Colonic mucosa (tissue), 4 donors: ENCODE data around the gene EMSY. TPM values are rescaled to one million over a fixed set of nuclear protein-coding genes. Genes with fewer than 3 reads are reported as not detected.

Experiments
- DNase-seq: peaks from one replicate; pipeline ENCODE4 v3.0.0-alpha.2; 2020
- H3K27ac ChIP-seq: fragments of 200-600 bp; one replicate; pipeline ENCODE4 v1.8.0; 2021
- H3K27me3 ChIP-seq: fragments of 200-600 bp; one replicate; pipeline ENCODE4 v1.8.0; 2021
- H3K36me3 ChIP-seq: fragments of 200-600 bp; one replicate; pipeline ENCODE4 v1.8.0; 2021
- H3K4me1 ChIP-seq: fragments of 200-600 bp; one replicate; pipeline ENCODE4 v1.8.0; 2021; ENCODE audit warnings: mild to moderate bottlenecking
- H3K4me3 ChIP-seq: fragments of 200-600 bp; one replicate; pipeline ENCODE4 v1.8.0; 2021
- H3K9ac ChIP-seq, 2 donors: one replicate each; pipeline ENCODE4 v1.7.0; 2013; ENCODE audit warnings: control low read depth in 2 of 2, low read depth in 2 of 2, low read length in 2 of 2
- H3K9me3 ChIP-seq: fragments of 200-600 bp; one replicate; pipeline ENCODE4 v1.8.0; 2021
- intact Hi-C: fragments of 100-400 bp; cut with DNase I; formaldehyde crosslinking; loops from one replicate; pipeline ENCODE4 v1.14.1; 2022
- total RNA-seq, 2 donors: library from RNA; stranded (reverse); fragmentation: NEBNext Ultra II Directional in 1 of 2; extraction: Animal tissue kit (Norgen Biotek cat#: 25700) in 1 of 2; gene quantifications; one replicate each; pipeline ENCODE4 v1.2.1, GENCODE V29; 2021
- TF ChIP-seq, protein P1 (sequence below): fragments of 200-600 bp; IDR thresholded peaks from one replicate; pipeline ENCODE4 v1.8.0; 2022; ENCODE audit warnings: antibody characterized with exemption, mild to moderate bottlenecking
- donor health status: healthy.
- donor health status: DM: no; HTN: no; CAD: no.
- donor health status: DM: no; HTN: no; CAD: no.

The EMSY gene
- total RNA-seq, 2 donors from 2014 or later = 21.2 to 22.8 TPM

DNA sequence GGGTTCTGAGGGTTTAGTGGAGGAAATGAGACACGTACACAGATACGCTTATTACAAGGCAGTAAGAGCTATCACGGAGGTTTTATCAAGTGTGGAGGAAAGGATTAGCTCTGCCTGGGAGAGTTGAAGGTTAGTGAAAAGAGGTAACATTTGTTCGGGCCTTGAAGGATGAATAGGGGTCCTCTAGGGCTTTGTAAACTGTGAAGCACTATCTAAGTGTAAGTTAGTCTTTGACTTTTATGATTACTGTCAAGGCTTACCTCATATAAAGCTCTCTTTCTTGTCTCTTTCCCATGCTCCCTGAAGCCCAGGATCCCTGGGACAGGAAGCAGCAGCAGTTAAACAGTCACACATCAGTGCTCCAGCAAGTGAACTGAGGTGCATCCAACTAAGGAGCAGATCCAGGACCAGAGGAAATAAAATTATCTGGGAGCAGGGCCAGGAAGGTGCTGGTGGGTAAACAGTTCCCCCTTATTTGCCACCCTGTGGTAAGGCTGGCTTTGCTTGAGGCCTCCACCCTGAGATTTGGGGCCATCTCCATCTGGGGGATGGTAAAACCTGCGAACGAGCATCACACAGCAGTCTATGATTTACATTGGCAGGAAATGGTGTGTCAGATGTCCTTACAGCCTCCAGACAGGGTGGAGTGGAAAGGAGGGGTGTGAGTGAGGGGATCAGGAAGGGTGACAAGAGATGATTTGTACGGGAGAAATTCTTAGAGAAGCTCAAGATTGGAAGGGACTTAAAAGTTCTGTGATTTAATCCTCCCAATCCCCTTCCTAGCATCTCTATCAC is 36.5 kb upstream of the EMSY start:
- intact Hi-C loops = no loop called here
- DNase-seq = no peak
- no peak overlapping the region for H3K27ac ChIP-seq
- H3K9ac ChIP-seq = no peak overlapping the region
- H3K36me3 ChIP-seq = no peaks in the 10 kb centered on the region
- H3K27me3 ChIP-seq = no peaks in the 10 kb centered on the region
- TF ChIP-seq, protein P1, sequence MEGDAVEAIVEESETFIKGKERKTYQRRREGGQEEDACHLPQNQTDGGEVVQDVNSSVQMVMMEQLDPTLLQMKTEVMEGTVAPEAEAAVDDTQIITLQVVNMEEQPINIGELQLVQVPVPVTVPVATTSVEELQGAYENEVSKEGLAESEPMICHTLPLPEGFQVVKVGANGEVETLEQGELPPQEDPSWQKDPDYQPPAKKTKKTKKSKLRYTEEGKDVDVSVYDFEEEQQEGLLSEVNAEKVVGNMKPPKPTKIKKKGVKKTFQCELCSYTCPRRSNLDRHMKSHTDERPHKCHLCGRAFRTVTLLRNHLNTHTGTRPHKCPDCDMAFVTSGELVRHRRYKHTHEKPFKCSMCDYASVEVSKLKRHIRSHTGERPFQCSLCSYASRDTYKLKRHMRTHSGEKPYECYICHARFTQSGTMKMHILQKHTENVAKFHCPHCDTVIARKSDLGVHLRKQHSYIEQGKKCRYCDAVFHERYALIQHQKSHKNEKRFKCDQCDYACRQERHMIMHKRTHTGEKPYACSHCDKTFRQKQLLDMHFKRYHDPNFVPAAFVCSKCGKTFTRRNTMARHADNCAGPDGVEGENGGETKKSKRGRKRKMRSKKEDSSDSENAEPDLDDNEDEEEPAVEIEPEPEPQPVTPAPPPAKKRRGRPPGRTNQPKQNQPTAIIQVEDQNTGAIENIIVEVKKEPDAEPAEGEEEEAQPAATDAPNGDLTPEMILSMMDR = no peak
- H3K4me1 ChIP-seq = no peaks in the 10 kb centered on the region
- H3K4me3 ChIP-seq = no peak overlapping the region
- no peaks in the 10 kb centered on the region for H3K9me3 ChIP-seq

DNA sequence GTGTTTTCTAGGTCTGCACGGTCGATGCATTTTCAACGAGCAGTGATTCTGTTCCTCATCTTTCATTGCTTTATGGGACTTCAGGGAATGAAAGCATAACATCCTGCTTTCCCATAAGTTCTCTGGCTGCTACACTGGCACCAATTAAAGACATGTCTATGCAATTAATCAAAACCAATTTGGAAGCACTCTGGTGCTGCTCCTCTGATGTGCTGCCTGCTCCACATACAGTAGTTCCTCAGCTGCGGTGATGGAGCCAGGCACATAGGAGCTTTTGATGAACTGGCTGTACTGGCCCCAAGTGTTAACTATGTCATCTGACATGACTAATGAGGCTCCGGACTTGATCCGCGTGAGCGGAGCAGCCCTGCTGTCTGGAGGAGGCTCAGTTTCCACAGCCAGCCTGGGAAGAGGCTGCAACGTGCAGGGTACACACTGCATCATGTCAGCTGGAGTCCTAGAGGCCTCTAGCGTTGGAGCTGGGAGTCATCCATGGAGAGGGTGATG is 33.9 kb upstream of the EMSY start:
- Histone ChIP-seq H3K4me3 (no peak overlapping the region), H3K4me1 (no peaks in the 10 kb centered on the region), H3K27me3 (no peaks in the 10 kb centered on the region), H3K36me3 (no peaks in the 10 kb centered on the region), H3K9me3 (no peaks in the 10 kb centered on the region), H3K27ac (no peak overlapping the region), H3K9ac (no peak overlapping the region)
- DNase-seq = no peak
- TF ChIP-seq, protein P1 = no peak
- intact Hi-C loops = no loop called here

DNA sequence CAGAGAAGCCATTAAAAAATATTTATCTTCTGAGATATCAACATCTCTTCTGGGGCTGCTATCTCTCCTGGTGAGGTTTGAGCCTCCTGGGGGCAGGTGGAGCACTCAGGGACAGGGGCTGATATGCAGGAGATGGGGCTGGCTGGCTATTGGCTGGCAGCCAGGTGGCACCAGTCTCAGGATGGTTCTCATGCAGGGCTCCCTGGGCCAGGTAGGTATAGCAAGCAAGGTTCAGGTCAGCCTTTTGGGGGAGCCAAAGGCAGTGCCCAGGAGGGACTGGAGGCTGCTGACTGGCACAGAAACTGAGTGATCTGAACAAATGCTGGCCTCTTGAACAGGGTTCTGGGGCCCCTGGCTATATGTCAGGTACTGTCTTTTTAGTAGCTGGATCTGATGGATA is 29.7 kb upstream of the EMSY start:
- no peaks in the 10 kb centered on the region for H3K27me3 ChIP-seq
- intact Hi-C loops = no loop called here
- no peak for DNase-seq
- no peaks in the 10 kb centered on the region for H3K9me3 ChIP-seq
- H3K4me3 ChIP-seq = no peak overlapping the region
- no peak overlapping the region for H3K9ac ChIP-seq
- no peak overlapping the region for H3K27ac ChIP-seq
- TF ChIP-seq, protein P1 = no peak
- H3K4me1 ChIP-seq = no peaks in the 10 kb centered on the region
- no peaks in the 10 kb centered on the region for H3K36me3 ChIP-seq

DNA sequence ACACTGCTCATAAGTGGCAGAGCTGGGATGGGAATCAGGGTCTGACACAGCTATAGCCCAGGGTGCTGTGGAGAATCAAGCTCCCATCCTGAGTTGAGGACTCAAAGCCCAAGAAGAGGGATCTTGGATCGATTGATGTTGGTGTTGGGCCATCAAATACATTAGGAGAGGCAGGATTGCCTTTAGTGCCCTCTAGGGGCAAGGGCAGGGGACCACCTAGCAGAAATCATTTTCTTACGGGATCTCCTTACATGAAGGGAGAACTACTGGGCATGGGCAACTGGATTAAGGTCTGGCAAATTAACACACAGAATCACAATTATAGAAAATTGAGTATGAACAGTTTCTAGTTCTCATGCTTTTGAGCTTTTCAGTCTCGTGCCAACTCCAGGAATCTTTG is 24.9 kb upstream of the EMSY start:
- H3K4me3 ChIP-seq = no peak overlapping the region
- no peak overlapping the region for H3K9ac ChIP-seq
- intact Hi-C loops = no loop called here
- TF ChIP-seq, protein P1 = peak; percentile 24
- H3K36me3 ChIP-seq = no peaks in the 10 kb centered on the region
- no peaks in the 10 kb centered on the region for H3K27me3 ChIP-seq
- H3K4me1 ChIP-seq = no peaks in the 10 kb centered on the region
- no peaks in the 10 kb centered on the region for H3K9me3 ChIP-seq
- no peak for DNase-seq
- no peak overlapping the region for H3K27ac ChIP-seq

DNA sequence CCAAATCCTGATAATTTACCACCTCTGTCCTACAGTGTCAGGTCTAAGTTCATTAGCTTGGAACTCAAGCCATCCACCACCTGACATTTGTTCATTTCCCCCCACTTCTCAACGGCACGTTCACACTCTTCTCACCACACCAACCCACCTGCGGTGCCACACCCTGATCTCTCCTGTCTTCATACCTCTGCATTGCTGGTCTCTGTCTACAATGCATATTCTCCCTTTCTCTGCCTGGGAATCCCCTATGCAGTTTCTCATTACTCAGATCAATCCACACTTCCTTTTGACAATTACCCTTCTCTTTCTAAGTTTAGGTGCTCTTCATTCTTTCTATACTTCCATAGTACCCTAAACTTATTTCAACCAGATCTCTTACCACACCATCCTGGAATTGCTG is 20.4 kb upstream of the EMSY start:
- DNase-seq = no peak
- Histone ChIP-seq H3K27ac (no peak overlapping the region), H3K4me3 (no peak overlapping the region), H3K9me3 (no peaks in the 10 kb centered on the region), H3K36me3 (no peaks in the 10 kb centered on the region), H3K9ac (no peak overlapping the region), H3K27me3 (no peaks in the 10 kb centered on the region), H3K4me1 (no peaks in the 10 kb centered on the region)
- TF ChIP-seq, protein P1 = no peak
- intact Hi-C loops = no loop called here
